ENCODE measurements around the gene IFNLR1.
A peak's percentile ranks its signal among the peaks of the same experiment; 100 is the strongest.
"Not testable (repeated sequence)": the region's sequence is repeated elsewhere in the genome, so short reads cannot be mapped to it uniquely, and the experiment has no call there.

Gene IFNLR1
- long read RNA-seq, donor 1, result 0 reads
- long read RNA-seq, donor 2, full-length matches to known transcripts, result 1 of 1 reads
- long read RNA-seq, donor 2, partial matches to known transcripts, result 0 of 1 reads
- long read RNA-seq, donor 2, other reads (novel, unspliced or antisense), result 0 of 1 reads
- long read RNA-seq, donor 3, result 0 reads
- long read RNA-seq, donor 4, full-length matches to known transcripts, result 1 of 1 reads
- long read RNA-seq, donor 4, partial matches to known transcripts, result 0 of 1 reads
- long read RNA-seq, donor 4, other reads (novel, unspliced or antisense), result 0 of 1 reads
- long read RNA-seq, donor 5, full-length matches to known transcripts, result 1 of 1 reads
- long read RNA-seq, donor 5, partial matches to known transcripts, result 0 of 1 reads
- long read RNA-seq, donor 5, other reads (novel, unspliced or antisense), result 0 of 1 reads
- long read RNA-seq, donor 6, result 0 reads
- long read RNA-seq, donor 7, full-length matches to known transcripts, result 4 of 4 reads
- long read RNA-seq, donor 7, partial matches to known transcripts, result 0 of 4 reads
- long read RNA-seq, donor 7, other reads (novel, unspliced or antisense), result 0 of 4 reads
- long read RNA-seq, donor 8, partial matches to known transcripts, result 0 of 1 reads
- long read RNA-seq, donor 8, other reads (novel, unspliced or antisense), result 0 of 1 reads

DNA sequence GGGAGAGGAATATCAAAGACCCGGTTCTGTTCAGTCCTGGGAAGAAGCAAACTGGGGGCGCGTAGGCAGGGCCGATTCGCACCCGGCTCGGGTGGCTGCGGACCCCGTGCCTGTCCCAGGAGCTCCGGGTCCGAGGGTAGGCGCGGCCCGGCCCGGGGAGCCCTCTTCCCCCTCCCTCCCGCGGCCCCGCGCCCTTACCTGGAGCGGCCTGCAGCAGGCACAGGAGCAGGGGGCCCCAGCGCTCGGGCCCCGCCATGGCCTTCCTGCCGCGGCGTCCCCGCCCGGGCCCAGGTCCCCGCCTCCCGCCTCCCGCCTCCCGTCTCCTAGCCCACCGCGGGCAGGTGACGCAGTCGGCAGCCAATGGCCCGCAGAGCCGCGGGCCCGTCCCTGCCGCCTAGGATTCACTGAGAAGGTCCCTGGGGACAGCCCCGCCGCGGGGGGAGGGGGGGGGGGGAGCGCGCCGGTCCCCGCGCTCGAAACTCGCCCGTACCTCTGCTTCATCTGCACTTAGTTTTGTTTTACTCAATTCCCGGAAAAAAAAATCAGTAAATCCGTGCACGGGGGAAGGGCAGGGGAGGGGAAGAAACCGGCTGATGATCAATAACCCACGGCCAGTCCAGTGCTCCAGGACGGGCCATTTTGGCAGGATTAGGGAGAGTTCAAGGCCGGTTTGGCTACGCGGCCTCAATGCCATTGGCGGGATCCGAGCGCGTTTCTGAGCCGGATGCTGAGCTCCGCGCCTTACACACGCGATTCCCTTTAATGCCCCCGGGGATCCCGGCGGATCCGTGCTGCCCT, at the start of gene IFNLR1:
TSS of gene IFNLR1 (minus strand) at position 297 of the 798 bp plus-strand sequence. CDS start at position 256, 41 bp downstream.
- DNase-seq, result peak; percentile 74

DNA sequence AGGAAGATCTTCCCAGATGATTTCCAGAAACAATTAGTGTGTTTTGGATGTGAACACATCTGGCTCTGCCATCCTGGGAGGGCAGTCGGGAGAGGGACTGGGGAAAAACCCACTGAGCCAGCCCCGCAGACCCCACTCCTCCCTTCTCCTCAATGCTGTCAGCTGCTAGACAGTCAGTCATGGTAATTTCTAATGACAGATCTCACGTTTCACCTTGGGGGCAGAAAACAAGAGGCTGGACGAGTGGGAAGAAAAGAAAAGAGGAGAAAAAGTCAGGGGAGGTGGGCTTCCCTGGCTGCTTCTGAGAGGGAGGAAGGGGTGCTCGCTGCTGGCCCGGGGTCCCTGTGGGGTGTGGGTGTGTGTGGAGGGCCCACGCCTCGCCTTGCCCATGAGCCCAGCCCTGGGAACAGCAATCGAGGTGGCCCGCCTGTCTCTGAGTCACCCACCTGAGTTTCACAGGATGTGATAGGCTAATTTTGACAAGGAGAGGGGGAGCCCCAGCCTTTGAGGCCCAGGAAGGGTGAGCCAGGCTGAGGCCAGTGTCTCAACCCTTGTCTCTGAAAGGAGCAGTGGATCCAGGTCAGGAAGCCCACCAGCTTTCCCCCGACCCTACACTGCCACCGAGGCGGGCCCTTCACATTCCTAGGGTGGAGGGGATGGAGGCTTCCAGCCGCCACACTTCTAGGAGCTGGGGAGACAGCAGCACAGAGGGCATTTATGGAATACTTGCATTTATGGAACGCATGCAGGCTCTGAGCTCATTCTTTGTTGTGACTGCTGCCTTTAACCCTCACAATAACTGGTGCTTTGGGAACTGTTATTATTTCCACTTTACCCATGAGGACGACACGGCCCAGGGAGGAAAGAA, 49.1 kb upstream of the IFNLR1 start:
- DNase-seq, result peak; percentile 23

DNA sequence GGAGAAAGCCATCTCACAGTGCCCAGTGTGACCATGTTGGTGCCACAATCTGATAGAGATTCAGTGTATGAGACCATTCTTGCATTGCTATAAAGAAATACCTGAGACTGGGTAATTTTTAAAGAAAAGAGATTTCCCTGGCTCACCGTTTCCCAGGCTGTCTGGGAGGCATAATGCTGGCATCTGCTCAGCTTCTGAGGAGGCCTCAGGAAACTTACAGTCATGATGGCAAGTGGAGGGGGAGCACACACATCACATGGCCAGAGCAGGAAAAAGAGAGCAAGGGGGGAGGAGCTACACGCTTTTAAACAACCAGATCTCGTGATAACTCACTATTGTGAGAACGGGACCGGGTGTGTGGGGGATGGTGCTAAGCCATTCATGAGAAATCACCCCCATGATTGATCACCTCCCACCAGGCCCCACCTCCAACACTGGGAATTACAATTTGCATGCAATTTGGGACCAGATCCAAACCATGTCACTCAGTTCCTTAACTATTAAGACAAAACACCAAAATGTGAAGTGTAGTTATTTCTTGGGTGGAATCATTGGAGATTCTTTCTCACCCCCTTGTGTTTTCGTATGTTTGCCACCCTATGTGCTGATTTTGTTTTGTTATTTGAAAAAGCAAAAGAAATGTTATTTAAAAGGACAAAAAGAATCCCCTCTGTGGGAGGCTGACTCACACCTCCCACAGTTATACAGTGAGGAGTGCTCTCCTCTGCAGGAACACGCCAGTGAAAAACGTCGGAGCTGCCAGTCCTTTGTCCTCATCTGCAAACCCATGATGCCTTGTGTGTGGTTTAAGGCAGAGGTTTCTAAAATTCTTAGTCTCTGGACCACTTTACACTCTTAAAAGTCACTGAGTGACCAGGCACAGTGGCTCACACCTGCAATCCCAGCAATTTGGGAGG, 46.9 kb upstream of the IFNLR1 start:
- DNase-seq, result no peak

DNA sequence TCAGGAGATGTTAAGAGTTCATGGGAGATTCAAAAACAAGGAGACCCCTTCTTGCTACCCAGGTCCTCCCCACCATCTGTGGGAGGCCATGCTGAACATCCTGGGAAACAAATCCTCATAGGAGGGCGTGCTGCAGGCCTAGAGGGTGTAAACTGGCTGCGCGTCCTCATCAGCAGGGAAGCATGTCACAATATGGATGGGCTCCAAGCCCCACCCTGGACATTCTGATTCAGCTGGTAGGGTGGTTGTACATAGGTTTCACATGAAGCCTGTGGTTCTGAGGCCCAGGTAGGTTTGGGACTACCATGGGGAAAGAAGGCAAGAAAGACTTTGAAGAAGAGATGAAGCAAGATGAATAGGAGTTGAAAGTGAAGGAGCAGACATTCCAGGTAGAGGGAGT, 44.6 kb upstream of the IFNLR1 start:
- DNase-seq, result no peak

DNA sequence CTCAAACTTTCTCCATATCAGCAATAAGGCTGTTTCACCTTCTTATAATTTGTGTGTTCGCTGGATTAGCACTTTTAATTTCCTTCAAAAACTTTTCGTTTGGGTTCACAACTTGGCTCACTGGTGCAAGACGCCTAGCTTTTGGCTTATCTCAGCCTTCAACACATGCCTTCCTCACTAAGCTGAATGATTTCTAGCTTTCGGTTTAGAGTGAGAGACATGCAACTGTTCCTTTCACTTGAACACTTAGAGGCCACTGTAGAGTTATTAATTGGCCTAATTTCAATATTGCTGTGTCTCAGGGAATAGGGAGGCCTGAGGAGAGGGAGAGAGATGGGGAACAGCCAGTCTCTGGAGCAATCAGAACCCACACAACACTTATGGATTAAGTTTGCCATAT, 41.2 kb upstream of the IFNLR1 start:
- DNase-seq, result no peak

DNA sequence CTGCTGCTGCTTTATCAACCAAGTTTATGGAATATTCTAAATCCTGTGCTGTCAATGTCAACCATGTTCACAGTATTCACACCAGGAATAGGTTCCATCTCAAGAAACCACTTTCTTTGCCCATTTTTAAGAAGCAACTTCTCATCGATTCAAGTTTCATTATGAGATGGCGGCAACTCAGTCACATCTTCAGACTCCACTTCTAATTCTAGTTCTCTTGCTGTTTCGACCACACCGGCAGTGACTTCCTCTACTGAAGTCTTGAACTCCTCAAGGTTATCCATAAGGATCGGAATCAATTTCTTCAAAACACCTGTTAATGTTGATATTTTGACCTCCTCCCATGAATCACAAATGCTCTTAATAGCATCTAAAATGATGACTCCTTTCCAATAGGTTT, 39.7 kb upstream of the IFNLR1 start:
- DNase-seq, result no peak

DNA sequence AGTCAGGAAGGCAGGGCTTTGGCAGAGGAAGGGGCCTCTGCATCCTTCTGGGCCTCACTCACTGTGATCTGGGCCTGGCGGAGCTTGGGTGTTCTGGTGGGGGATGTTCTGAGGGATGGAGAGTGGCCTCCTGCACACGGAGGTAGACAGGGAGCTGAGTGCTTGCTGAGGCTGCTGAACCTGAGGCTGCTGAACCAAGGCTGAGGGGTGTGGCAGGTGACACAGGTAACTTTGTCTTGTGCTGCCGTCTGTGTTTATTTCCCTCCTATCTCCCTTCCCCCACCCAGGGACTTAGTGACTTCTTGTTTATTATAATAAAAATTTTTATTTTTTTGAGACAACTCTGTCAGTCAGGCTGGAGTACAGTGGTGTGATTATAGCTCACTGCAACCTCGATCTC, 37.7 kb upstream of the IFNLR1 start:
- no peak for DNase-seq

DNA sequence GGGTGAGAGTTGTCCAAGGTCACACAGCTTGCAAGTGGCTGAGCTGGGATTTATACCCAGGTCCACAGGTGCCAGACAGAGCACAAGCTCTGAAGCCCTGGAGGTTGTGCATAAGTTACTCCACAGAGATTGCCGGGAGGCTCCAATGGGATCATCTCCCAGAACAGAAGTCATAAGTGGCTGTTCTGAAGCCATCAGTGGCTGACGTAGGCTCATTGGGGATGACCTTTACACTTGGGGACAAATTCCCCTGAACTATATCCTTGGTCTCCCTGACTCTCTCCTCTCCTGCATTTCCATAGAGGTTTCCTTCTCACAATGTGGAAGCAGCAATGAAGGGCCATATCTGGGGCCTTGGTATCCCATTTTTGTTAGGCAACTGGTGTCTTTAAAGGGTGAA, 37.0 kb upstream of the IFNLR1 start:
- DNase-seq, result no peak

DNA sequence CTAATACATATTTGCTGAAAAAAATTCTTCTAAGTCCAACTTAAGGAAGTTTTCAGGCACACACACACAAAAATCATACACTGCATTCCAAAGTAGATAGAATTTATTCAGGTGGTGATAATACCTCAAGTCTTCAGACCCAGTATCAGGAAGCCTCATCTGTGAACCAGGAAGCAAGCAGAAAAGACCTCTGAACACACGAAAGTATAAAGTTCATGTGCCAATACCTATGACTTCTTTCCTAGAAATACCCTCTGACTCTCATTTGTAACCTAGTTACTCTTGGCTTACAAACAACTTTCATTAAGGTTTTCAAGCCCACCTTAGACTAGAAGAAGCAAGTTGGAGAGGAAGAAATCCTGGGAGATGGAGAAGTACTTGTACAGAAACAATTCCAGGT, 35.7 kb upstream of the IFNLR1 start:
- DNase-seq, result no peak

DNA sequence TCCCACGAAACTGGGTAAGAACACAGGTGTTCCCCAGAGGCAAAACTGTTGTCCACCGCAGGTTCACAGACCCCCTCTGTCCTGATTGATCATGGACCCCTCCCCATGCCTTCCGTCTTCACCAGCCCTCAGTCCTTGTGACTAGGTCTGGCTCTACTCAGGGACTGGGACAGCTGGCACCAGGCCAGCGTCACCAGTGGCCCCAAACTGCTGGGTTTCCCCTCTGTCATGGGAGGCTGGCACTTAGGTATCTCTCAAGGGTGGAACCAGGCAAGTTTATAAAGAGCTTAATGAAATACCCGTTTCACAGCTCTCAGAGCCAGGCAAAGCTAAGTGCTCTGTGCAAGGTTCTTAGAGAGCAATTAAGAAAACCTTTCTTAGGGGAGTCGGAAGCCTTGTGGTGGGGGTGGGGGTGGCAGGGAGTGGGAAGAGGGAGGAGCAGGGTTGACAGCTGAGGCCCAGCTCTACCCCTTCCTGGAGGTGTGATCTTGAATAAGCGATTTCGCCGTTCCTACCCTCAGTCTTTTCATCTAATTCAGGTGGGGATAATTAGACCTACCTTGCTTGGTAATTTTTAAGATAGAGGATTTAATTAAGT, 35.0 kb upstream of the IFNLR1 start:
- no peak for DNase-seq

DNA sequence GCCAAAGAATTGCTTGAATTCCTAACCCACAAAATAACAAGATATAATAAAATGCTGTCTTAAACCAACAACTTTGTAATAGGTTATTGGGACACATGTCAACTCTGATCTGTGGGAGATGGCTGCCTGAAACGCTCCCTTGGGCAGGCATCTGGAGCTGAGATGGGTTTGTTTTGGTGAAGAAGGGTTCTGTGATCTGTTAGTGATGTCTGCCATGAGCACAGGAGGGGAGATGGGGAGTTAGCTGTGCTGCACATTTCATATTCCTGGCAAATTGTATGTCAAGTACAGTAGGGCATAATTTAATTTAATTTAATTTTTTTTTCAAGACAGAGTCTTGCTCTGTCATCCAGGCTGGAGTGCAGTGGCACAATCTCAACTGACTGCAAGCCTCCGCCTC, 34.2 kb upstream of the IFNLR1 start:
- DNase-seq, result no peak

DNA sequence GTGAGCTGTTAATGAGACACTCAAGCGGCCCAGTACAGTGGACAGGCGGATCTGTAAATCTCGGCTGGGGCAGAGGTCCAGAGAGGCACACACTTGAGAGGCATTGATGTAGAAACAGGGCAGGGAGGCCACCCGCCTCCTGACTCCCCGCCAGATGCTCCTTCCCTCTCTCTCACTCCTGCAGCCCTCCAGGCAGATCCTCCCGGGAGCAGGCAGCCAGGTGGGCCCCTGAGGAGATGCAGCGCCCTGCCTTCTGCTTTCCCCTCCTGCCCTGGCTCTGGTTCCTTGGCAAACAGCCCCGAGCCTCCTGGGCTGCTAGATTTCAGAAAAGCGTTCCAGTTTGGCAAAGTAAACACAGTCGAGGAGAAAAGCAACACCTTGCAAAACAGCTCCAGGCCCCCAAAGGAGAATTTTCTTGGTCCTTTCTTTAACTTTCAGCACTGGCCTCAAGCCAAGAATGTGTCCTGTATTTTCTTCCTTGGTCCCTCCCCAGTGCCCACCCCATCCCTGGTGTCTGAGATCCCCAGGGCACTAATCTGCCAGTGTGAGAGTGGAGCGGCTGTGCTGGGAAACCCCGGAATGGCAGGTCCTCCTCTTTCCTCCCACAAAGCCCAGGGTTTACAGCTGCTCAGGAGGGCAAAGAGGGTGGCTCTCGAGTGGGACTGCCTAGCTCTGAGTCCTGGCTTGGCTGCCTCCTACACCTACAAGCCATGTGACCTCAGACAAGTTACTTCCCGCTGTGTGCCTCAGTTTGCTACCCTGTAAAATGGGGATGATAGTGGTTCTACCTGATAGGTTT, 29.4 kb upstream of the IFNLR1 start:
- peak; percentile 44 for DNase-seq

DNA sequence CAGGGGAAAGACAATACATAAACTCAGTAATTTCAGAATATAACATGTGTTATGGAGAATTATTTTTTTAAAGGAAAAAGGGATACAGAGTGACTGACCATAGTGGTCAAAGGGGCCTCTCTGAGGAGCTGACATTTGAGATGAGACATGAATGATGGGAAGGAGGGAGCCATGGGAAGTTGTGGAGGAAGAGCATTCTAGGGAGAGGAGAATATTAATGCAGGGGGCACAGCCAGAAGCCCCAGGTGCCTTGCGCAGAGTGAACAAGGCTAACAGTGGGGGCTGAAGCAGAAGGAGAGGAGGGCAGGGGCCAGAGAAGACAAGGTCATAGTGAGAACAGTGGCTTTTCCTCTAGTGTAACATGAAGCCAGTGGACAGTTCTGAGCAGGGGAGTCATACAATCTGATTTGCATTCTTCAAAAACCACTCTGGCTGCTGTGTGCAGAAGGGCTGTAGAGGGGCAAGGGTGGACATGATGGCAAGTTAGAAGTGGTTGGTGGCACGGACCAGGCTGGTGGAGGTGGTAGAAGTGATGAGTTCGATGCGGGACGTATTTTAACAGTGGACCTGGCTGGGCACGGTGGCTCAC, 28.2 kb upstream of the IFNLR1 start:
- DNase-seq, result no peak

DNA sequence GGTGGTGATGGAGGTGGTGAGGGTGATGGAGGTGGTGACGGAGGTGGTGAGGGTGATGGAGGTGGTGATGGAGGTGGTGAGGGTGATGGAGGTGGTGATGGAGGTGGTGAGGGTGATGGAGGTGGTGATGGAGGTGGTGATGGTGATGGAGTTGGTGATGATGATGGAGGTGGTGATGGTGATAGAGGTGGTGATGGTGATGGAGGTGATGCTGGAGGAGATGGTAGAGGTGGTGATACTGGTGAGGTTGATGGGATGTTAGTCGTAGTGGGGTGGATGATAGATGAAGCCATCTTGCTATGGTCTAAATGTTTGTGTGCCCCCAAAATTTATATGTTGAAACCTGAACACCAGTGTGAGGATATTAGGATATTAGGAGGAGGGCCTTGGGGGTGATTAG, 25.3 kb upstream of the IFNLR1 start:
- no peak for DNase-seq

DNA sequence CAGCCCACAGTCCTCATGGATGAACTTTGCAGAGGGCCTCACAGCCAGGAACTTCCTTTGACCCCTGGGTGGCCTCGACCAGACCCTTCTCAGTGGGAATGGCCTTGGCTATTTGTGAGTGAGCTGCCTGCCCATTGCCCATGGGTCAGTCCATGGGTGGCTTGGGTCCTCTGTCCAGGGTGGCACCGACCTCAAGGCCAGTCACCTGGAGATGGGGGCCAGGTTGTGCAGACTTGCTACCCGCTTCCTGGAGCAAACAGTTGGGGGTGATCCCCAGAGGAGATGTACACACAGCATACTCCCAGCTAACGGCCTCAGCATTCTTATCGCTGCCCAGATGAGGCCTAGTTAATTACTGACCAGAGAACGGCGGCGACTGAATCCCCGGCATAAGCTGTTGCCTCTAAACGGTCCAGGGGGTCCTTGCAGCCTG, 23.1 kb upstream of the IFNLR1 start:
- DNase-seq, result no peak

DNA sequence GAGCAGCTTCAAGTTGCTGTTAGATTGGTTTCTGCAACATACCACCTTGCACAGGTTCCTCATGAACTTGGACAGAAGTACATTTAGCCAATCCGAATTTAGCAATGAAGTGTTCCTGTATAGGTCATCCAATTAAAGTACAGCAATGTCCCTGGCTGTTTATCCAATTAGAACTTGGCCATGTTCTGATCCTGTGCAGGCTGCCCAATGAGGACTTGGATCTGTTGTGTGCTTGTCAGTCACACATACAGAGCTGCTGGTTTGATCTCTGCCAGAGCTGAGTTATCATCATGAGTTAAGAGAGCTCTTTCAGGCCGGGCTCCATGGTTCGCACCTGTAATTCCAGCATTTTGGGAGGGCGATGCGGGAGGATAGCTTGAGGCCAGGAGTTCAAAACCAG, 22.0 kb upstream of the IFNLR1 start:
- no peak for DNase-seq

DNA sequence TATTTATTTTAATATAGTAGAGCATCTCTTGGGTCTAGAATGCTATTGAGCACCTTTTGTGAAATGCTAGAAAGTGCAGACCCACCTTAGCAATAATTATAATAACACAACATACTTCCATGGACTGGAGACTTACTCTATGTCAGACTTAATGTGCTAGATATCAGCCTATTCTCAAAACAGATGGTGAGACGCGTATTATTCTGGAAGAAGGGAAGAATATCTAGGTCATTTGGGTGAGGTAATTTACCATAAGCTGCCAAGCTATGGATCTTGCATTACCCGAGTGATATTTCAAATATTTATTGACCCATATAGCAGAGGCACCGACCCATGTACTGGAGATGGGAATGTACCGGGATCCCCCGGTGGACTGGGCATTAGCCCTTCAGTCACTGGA, 20.6 kb upstream of the IFNLR1 start:
- no peak for DNase-seq

DNA sequence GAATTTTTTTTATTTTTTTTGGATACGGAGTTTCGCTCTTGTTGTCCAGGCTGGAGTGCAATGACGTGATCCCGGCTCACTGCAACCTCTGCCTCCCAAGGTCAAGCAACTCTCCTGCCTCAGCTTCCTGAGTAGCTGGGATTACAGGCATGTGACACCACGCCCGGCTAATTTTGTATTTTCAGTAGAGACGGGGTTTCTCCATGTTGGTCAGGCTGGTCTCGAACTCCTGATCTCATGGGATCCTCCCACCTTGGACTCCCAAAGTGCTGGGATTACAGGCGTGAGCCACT, 20.3 kb upstream of the IFNLR1 start:
- DNase-seq, result not testable (repeated sequence)
